ENCODE data around the gene COL23A1.

The COL23A1 gene

DNA sequence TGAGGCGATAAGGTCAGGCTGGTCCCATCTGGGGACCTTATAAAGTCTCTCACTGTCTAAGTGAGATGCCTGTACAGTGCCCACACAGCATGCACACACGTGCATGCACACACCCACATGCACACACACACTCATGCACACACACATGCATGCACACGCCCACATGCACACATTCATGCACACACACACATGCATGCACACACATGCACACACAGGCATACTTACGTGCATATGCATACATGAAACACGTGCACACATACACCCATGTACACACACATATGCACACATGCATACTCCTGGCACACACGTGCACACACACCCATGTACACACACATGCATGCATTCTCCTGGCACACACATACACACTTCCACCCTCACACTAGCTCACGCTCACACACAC, 12.2 kb downstream of the COL23A1 start:
- no peak overlapping the region for H3K4me3 Mint-ChIP-seq
- no peak for DNase-seq
- H3K9me3 Mint-ChIP-seq: peaks cover under 1% of the 10 kb centered on the region
- no peak overlapping the region for H3K27ac Mint-ChIP-seq
- H3K27me3 Mint-ChIP-seq: peaks cover 63% of the 10 kb centered on the region
- H3K36me3 Mint-ChIP-seq (ENCODE audit: low read depth): no peaks in the 10 kb centered on the region
- H3K4me1 Mint-ChIP-seq (ENCODE audit: low read depth): peaks cover 1% of the 10 kb centered on the region

DNA sequence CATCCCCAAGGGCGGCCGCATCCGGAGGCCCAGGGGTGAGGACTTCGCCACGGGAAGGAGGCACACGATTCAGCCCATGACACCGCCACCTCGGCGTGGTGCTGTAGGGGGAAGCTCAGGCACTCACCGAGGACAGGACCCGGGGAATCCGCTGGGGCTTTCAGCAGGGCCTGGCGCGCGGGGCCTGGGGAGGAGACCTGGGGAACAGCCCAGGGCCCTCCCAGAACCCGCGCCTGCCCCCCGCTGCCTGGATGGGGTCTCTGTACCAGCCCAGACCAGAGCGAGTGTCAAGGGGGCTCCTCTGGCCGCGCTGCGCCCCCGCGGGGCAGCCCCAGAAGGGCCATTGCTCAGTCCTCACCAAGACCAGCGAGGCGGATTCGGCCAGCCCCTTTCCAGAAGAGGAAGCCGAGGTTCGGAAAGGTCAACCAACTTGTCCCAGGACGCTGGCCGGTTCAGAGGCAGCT, 12.8 kb downstream of the COL23A1 start:
- no peak for DNase-seq
- peaks cover 5% of the 10 kb centered on the region for H3K9me3 Mint-ChIP-seq
- H3K27ac Mint-ChIP-seq: no peak overlapping the region
- H3K4me3 Mint-ChIP-seq: no peak overlapping the region
- H3K36me3 Mint-ChIP-seq (ENCODE audit: low read depth): no peaks in the 10 kb centered on the region
- peaks cover 67% of the 10 kb centered on the region for H3K27me3 Mint-ChIP-seq
- H3K4me1 Mint-ChIP-seq (ENCODE audit: low read depth): peaks cover 1% of the 10 kb centered on the region

GRCh38 chr5:178576591-178577351, 13.4 kb downstream of the COL23A1 start:
- Mint-ChIP-seq H3K9me3 (peaks cover 9% of the 10 kb centered on the region), H3K36me3 (ENCODE audit: low read depth) (no peaks in the 10 kb centered on the region), H3K27me3 (peaks cover 67% of the 10 kb centered on the region), H3K27ac (no peak overlapping the region), H3K4me3 (no peak overlapping the region), H3K4me1 (ENCODE audit: low read depth) (peaks cover 1% of the 10 kb centered on the region)
- no peak for DNase-seq

DNA sequence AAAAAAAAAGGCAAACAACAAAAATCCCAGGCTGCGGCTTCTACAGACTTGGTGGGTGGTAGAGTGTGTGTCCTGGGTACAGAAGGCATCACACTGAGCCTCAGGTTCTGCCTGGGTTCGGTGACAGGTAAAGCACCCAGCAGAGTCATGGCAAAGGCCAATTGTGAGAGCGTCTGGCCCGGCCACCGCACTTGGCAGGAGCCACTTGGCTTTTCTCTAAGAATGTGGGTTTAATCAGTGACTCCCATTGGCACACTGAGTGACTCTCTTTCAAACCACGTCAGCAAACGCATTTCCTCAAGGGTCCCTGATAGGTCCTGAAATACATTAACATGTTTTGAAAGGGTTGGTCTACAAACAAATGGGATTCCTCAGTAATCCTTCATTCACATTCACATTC, 17.0 kb downstream of the COL23A1 start:
- H3K4me3 Mint-ChIP-seq: no peak overlapping the region
- H3K36me3 Mint-ChIP-seq (ENCODE audit: low read depth): no peaks in the 10 kb centered on the region
- H3K9me3 Mint-ChIP-seq: peaks cover 9% of the 10 kb centered on the region
- DNase-seq: no peak
- H3K27me3 Mint-ChIP-seq: peaks cover 61% of the 10 kb centered on the region
- no peak overlapping the region for H3K27ac Mint-ChIP-seq
- peaks cover 1% of the 10 kb centered on the region for H3K4me1 Mint-ChIP-seq (ENCODE audit: low read depth)

GRCh38 chr5:178572617-178573016, 17.6 kb downstream of the COL23A1 start:
- Mint-ChIP-seq H3K27ac (no peak overlapping the region), H3K4me3 (no peak overlapping the region), H3K36me3 (ENCODE audit: low read depth) (no peaks in the 10 kb centered on the region), H3K4me1 (ENCODE audit: low read depth) (peaks cover 1% of the 10 kb centered on the region), H3K9me3 (peaks cover 9% of the 10 kb centered on the region), H3K27me3 (peaks cover 58% of the 10 kb centered on the region)
- no peak for DNase-seq

GRCh38 chr5:178569485-178569884, 20.7 kb downstream of the COL23A1 start:
- H3K4me1 Mint-ChIP-seq (ENCODE audit: low read depth): no peaks in the 10 kb centered on the region
- H3K4me3 Mint-ChIP-seq: no peak overlapping the region
- no peaks in the 10 kb centered on the region for H3K36me3 Mint-ChIP-seq (ENCODE audit: low read depth)
- no peak overlapping the region for H3K27ac Mint-ChIP-seq
- DNase-seq: no peak
- H3K27me3 Mint-ChIP-seq: peaks cover 54% of the 10 kb centered on the region
- H3K9me3 Mint-ChIP-seq: peaks cover 9% of the 10 kb centered on the region

DNA sequence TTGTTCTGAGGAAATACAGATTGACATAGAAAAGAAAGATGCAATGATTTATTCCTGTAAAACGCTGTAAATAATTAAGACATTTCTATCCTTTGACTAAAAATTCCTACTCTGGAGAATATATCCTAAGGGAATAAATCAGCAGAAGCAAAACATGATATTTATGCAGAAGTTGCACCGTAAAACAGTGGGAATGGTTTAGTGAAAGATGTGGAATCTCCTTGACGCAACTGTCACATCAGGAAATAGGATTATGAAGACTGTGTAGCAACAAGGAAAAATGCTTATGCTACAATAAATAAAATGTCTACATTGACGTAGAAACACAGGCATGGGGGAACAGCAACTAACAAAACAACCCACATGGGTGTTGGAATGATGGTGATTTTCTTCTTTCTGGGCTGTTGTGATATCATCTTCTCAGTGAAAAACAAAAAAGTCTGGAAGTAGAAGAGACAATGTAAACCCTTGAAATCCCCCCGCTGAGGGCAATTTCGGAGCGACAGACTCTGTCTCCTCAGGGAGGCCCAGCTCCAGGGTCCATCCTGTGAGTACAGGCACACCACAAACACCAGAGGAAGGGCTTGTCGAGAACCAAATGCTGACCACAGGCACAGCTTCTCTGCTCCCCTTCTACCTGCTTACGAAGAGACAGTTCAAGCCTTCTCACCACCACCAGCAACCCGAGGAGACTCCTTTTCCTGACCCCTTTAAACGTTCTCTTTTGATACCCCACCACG, 25.2 kb downstream of the COL23A1 start:
- no peaks in the 10 kb centered on the region for H3K36me3 Mint-ChIP-seq (ENCODE audit: low read depth)
- DNase-seq: no peak
- H3K4me1 Mint-ChIP-seq (ENCODE audit: low read depth): peaks cover 2% of the 10 kb centered on the region
- peaks cover 56% of the 10 kb centered on the region for H3K27me3 Mint-ChIP-seq
- no peaks in the 10 kb centered on the region for H3K9me3 Mint-ChIP-seq
- H3K4me3 Mint-ChIP-seq: no peak overlapping the region
- no peak overlapping the region for H3K27ac Mint-ChIP-seq

DNA sequence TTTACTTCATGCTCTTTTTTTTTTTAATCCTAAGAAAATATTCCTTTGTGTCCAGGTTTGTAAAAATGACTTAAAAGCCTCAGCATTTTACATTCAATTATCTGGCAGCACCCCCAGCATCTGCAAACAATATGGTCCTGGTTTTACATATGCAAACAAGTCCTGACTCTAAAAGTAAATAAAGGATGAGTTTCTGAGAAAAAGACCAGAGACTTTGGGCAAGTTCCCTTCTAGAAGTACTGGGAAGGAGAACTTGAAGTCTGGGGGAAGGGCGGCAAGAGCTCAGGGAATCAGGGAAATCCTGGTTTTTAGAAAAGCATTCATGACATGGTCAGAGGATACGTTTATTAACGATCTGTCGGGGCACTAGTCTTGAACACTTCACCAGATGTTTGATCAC, 25.8 kb downstream of the COL23A1 start:
- no peaks in the 10 kb centered on the region for H3K36me3 Mint-ChIP-seq (ENCODE audit: low read depth)
- no peak for DNase-seq
- H3K9me3 Mint-ChIP-seq: no peaks in the 10 kb centered on the region
- H3K4me1 Mint-ChIP-seq (ENCODE audit: low read depth): peaks cover 2% of the 10 kb centered on the region
- no peak overlapping the region for H3K4me3 Mint-ChIP-seq
- H3K27ac Mint-ChIP-seq: no peak overlapping the region
- H3K27me3 Mint-ChIP-seq: peaks cover 58% of the 10 kb centered on the region

- Mint-ChIP-seq H3K27ac (no peak overlapping the region), H3K4me3 (no peak overlapping the region), H3K4me1 (ENCODE audit: low read depth) (peaks cover 2% of the 10 kb centered on the region), H3K27me3 (peaks cover 58% of the 10 kb centered on the region), H3K36me3 (ENCODE audit: low read depth) (no peaks in the 10 kb centered on the region), H3K9me3 (no peaks in the 10 kb centered on the region)
- no peak for DNase-seq
Observed at GRCh38 chr5:178563621-178564020, 26.6 kb downstream of the COL23A1 start.

DNA sequence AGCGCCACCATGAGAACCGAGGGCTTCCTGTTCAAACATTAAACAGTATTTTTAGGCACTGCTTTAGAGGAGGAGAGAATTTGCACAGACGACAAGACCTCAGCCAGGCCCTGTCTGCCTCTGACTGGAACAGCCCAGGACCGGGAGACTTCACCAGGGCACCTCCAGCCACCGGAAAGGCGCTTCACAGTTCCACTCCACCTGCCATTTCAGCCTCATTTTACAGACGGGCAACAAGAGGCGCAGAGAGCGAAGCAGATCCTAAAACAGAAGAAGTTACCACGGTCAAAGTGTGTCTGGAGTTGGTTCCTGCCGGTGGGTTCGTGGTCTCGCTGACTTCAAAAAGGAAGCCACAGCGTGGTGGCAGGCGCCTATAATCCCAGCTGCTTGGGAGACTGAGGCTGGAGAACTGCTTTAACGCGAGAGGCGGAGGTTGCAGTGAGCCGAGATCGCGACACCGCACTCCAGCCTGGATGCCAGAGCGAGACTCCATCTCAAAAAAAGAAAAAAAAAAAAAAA, 28.4 kb downstream of the COL23A1 start:
- Mint-ChIP-seq H3K4me3 (no peak overlapping the region), H3K4me1 (ENCODE audit: low read depth) (peaks cover 2% of the 10 kb centered on the region), H3K27ac (no peak overlapping the region), H3K36me3 (ENCODE audit: low read depth) (no peaks in the 10 kb centered on the region), H3K27me3 (peaks cover 50% of the 10 kb centered on the region), H3K9me3 (no peaks in the 10 kb centered on the region)
- DNase-seq: no peak

DNA sequence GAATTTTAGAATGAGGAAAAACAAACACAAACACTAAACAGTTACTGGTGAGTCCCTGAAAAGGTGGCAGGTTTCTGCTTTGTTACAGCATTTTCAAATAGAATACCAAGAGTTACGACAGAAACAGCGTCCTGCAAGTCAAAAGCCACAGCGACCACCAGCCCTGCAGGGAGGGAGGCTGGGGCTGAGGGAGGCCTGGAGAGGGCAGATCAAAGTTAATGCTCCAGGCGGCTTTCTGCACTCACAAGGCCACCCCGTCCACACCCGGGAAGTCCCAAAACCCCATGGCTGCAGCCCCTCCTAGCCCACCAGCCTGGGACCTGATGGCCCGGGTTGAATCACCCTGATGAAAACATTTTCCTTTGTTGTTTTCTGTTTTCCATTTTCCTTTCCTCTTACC, 29.3 kb downstream of the COL23A1 start:
- Mint-ChIP-seq H3K27ac (no peak overlapping the region), H3K4me3 (no peak overlapping the region), H3K4me1 (ENCODE audit: low read depth) (peaks cover 2% of the 10 kb centered on the region), H3K36me3 (ENCODE audit: low read depth) (no peaks in the 10 kb centered on the region), H3K9me3 (no peaks in the 10 kb centered on the region), H3K27me3 (peaks cover 50% of the 10 kb centered on the region)
- DNase-seq: no peak

DNA sequence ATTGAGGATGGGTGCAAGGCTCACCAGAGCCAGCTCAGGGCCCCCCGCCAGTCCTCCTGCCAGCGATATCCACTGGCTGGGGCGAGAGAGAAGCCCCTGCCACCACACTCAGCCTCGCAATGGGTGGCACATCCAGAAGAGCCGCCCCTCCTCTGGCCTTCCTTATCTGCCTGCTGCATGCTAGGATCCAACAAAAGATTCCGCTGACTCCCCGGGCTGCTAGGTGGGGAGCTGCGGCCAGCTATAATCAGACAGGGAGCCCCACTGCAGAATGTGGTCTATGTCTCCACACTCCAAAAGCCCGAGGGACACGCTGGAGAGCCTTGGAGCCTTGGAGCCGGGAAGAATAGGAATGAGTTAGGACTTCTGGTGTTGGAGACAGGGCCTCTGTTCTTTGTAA, 32.8 kb downstream of the COL23A1 start:
- Mint-ChIP-seq H3K9me3 (no peaks in the 10 kb centered on the region), H3K27me3 (peaks cover 29% of the 10 kb centered on the region), H3K4me3 (no peak overlapping the region), H3K36me3 (ENCODE audit: low read depth) (no peaks in the 10 kb centered on the region), H3K27ac (no peak overlapping the region), H3K4me1 (ENCODE audit: low read depth) (peaks cover 2% of the 10 kb centered on the region)
- DNase-seq: no peak

DNA sequence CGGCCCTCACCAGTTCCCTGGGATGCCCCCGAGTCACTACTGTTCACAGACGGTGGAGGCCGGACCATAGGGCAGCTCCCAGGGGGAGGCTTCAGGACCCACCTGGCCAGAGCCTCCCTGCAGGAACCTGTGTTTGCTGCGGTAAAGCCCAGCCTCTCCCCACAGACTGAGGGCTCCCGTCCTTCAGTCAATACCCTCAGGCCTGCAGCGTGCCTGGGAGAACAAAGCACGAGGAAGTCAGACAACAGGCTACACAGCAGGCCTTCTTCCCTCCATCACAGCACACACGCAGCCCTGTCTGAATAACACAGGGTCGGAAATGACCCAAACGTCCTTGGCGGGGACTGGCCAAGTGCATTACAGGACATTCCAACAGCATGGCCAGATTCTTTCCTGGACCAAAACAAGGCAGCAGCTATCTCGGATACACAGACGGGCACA, 34.4 kb downstream of the COL23A1 start:
- Mint-ChIP-seq H3K9me3 (no peaks in the 10 kb centered on the region), H3K36me3 (ENCODE audit: low read depth) (no peaks in the 10 kb centered on the region), H3K4me1 (ENCODE audit: low read depth) (no peaks in the 10 kb centered on the region), H3K4me3 (no peak overlapping the region), H3K27me3 (peaks cover 35% of the 10 kb centered on the region), H3K27ac (no peak overlapping the region)
- no peak for DNase-seq

- no peak for DNase-seq
- Mint-ChIP-seq H3K36me3 (ENCODE audit: low read depth) (no peaks in the 10 kb centered on the region), H3K27ac (no peak overlapping the region), H3K4me3 (no peak overlapping the region), H3K27me3 (peaks cover 27% of the 10 kb centered on the region), H3K4me1 (ENCODE audit: low read depth) (no peaks in the 10 kb centered on the region), H3K9me3 (no peaks in the 10 kb centered on the region)
Observed at GRCh38 chr5:178555005-178555404, 35.2 kb downstream of the COL23A1 start.

DNA sequence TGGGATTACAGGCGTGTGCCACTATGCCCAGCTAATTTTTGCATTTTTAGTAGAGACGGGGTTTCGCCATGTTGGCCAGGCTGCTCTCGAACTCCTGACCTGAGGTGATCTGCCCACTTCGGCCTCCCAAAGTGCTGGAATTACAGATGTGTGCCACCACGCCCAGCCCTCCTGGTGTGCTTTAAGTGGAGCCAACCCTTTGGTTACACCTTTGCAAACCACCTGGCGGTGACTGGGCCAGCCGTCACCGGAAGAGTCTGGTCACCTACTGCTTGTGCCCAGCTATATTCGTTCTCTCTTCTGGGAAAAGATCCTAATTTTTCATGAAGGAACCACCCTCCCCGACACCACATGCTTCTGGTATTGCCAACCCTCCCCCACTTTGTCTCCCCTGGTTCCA, 35.9 kb downstream of the COL23A1 start:
- no peak overlapping the region for H3K27ac Mint-ChIP-seq

More for the DNA sequence above, 35.9 kb downstream of the COL23A1 start:
- no peak for DNase-seq
- H3K9me3 Mint-ChIP-seq: no peaks in the 10 kb centered on the region
- H3K36me3 Mint-ChIP-seq (ENCODE audit: low read depth): no peaks in the 10 kb centered on the region
- no peaks in the 10 kb centered on the region for H3K4me1 Mint-ChIP-seq (ENCODE audit: low read depth)
- no peak overlapping the region for H3K4me3 Mint-ChIP-seq
- peaks cover 24% of the 10 kb centered on the region for H3K27me3 Mint-ChIP-seq
